Trophoblast cell (in vitro differentiated cells and primary cell): Measurements from ENCODE around the gene CCL2. TPM values are rescaled to one million over a fixed set of nuclear protein-coding genes. Genes with fewer than 3 reads are reported as not detected.
A peak's percentile ranks its signal among the peaks of the same experiment; 100 is the strongest.

Experiments used
- DNase-seq, 2 donors: peaks; one replicate each; pipeline ENCODE4 v3.0.0-alpha.2; 2016
- H2AFZ ChIP-seq: 2 replicates; pipeline ENCODE4 v1.6.1; 2013; ENCODE audit warnings: low read length, moderate library complexity, mild to moderate bottlenecking; ENCODE audit not compliant: insufficient read depth, poor library complexity
- H2AK5ac ChIP-seq: 2 replicates; pipeline ENCODE4 v1.6.1; 2013; ENCODE audit warnings: mild to moderate bottlenecking, low read length
- H2BK120ac ChIP-seq: 2 replicates; pipeline ENCODE4 v1.6.1; 2013; ENCODE audit warnings: low read length, mild to moderate bottlenecking, moderate library complexity; ENCODE audit not compliant: insufficient read depth, poor library complexity
- H2BK12ac ChIP-seq: 2 replicates; pipeline ENCODE4 v1.6.1; 2013; ENCODE audit warnings: mild to moderate bottlenecking, low read length, moderate library complexity
- H2BK5ac ChIP-seq: 2 replicates; pipeline ENCODE4 v1.6.1; 2013; ENCODE audit warnings: low read length, low read depth, moderate library complexity, mild to moderate bottlenecking; ENCODE audit not compliant: poor library complexity
- H3K14ac ChIP-seq: 2 replicates; pipeline ENCODE4 v1.6.1; 2013; ENCODE audit warnings: mild to moderate bottlenecking, low read length
- H3K18ac ChIP-seq: 2 replicates; pipeline ENCODE4 v1.6.1; 2013; ENCODE audit warnings: mild to moderate bottlenecking, low read length
- H3K23ac ChIP-seq: 2 replicates; pipeline ENCODE4 v1.6.1; 2013; ENCODE audit warnings: low read length
- H3K27ac ChIP-seq: 2 replicates; pipeline ENCODE4 v1.5.1; 2013; ENCODE audit warnings: low read depth, mild to moderate bottlenecking, inconsistent platforms, low read length, moderate library complexity
- H3K27me3 ChIP-seq: 2 replicates; pipeline ENCODE4 v1.6.1; 2013; ENCODE audit warnings: inconsistent platforms, mild to moderate bottlenecking, low read length, moderate library complexity; ENCODE audit not compliant: insufficient read depth
- H3K36me3 ChIP-seq, 2 experiments: 1 replicate in 1 of 2; 2 replicates in 1 of 2; pipeline ENCODE4 v1.6.1; 2013; ENCODE audit warnings: low read length in 2 of 2, mild to moderate bottlenecking in 2 of 2, moderate library complexity in 1 of 2; ENCODE audit not compliant: insufficient read depth in 2 of 2, control insufficient read depth in 1 of 2
- H3K4ac ChIP-seq: 2 replicates; pipeline ENCODE4 v1.6.1; 2013; ENCODE audit warnings: low read depth, mild to moderate bottlenecking, low read length, moderate library complexity
- H3K4me1 ChIP-seq, 2 experiments: 1 replicate in 1 of 2; 2 replicates in 1 of 2; pipeline ENCODE4 v1.6.1; 2013; ENCODE audit warnings: low read length in 2 of 2, mild to moderate bottlenecking in 2 of 2, moderate library complexity in 1 of 2; ENCODE audit not compliant: insufficient read depth in 2 of 2, control insufficient read depth in 1 of 2
- H3K4me2 ChIP-seq: 2 replicates; pipeline ENCODE4 v1.6.1; 2013; ENCODE audit warnings: inconsistent platforms, mild to moderate bottlenecking, low read length, moderate library complexity
- H3K4me3 ChIP-seq: 2 replicates; pipeline ENCODE4 v1.5.1; 2013; ENCODE audit warnings: mild to moderate bottlenecking, low read depth, low read length, inconsistent platforms
- H3K79me1 ChIP-seq: one replicate; pipeline ENCODE4 v1.6.1; 2013; ENCODE audit warnings: low read length
- H3K79me2 ChIP-seq: 2 replicates; pipeline ENCODE4 v1.6.1; 2013; ENCODE audit warnings: low read length, mild to moderate bottlenecking; ENCODE audit not compliant: control insufficient read depth, insufficient read depth, poor library complexity
- H3K9ac ChIP-seq: 2 replicates; pipeline ENCODE4 v1.6.1; 2013; ENCODE audit warnings: mild to moderate bottlenecking, low read length
- H3K9me3 ChIP-seq: 2 replicates; pipeline ENCODE4 v1.6.1; 2013; ENCODE audit warnings: low read depth, mild to moderate bottlenecking, control low read depth, inconsistent platforms, low read length; ENCODE audit not compliant: insufficient read depth
- H4K12ac ChIP-seq: 2 replicates; pipeline ENCODE4 v1.6.1; 2013; ENCODE audit warnings: low read depth, mild to moderate bottlenecking, low read length, moderate library complexity
- H4K8ac ChIP-seq: 2 replicates; pipeline ENCODE4 v1.6.1; 2013; ENCODE audit warnings: low read depth, mild to moderate bottlenecking, low read length, moderate library complexity
- H4K91ac ChIP-seq: one replicate; pipeline ENCODE4 v1.6.1; 2013; ENCODE audit warnings: low read depth, mild to moderate bottlenecking, low read length, moderate library complexity
- WGBS: extraction: QIAGEN DNeasy Blood & Tissue Kit; methylation state at CpG from one replicate; pipeline ENCODE4 v1.1.7; 2013; ENCODE audit warnings: missing lambda C conversion rate; ENCODE audit not compliant: insufficient read length, insufficient coverage; ENCODE audit errors: extremely low coverage; 5-methylcytosine and 5-hydroxymethylcytosine counted together
- polyA plus RNA-seq: library from polyadenylated mRNA; stranded (reverse); fragments of 200-250 nt; gene quantifications from 2 replicates; pipeline ENCODE4 v1.2.3, GENCODE V29; 2013

Gene CCL2
- polyA plus RNA-seq: 6.7 and 6.8 TPM in 2 replicates

- Histone ChIP-seq H3K9me3 (no peaks in the 10 kb centered on the region), H3K4me3 (no peak within 1 kb of the TSS), H2AK5ac (peak within 1 kb of the TSS; percentile 9), H2BK120ac (peak within 1 kb of the TSS; percentile 52), H4K12ac (no peak within 1 kb of the TSS), H3K4me2 (peak within 1 kb of the TSS; percentile 84), H3K18ac (no peak within 1 kb of the TSS), H4K91ac (peak within 1 kb of the TSS; percentile 45), H3K9ac (peak within 1 kb of the TSS; percentile 53), H3K27ac (peak within 1 kb of the TSS; percentile 63), H2AFZ (peak within 1 kb of the TSS; percentile 82), H3K27me3 (no peaks in the 10 kb centered on the region), H3K4ac (no peak within 1 kb of the TSS), H3K4me1 (peaks cover 17 to 25% of the 10 kb centered on the region in 2 experiments), H3K23ac (no peak within 1 kb of the TSS), H3K14ac (peak within 1 kb of the TSS; percentile 28), H4K8ac (peak within 1 kb of the TSS; percentile 88), H2BK5ac (peak within 1 kb of the TSS; percentile 65), H2BK12ac (peak within 1 kb of the TSS; percentile 18), H3K79me2 (no peaks in the 10 kb centered on the region), H3K79me1 (peaks cover 5% of the 10 kb centered on the region), H3K36me3 (no peaks in the 10 kb centered on the region)
- no CpG with 5 or more reads among the region's 11 CpGs for WGBS
- no peak for DNase-seq
Observed at GRCh38 chr17:34254651-34255380, at the start of gene CCL2. Gene CCL2, plus strand, starts transcription at chr17:34255285. Its CDS starts 65 bp downstream, at chr17:34255350.

- Histone ChIP-seq H3K23ac (no peak overlapping the region), H3K27ac (no peak overlapping the region), H4K91ac (no peak overlapping the region), H3K79me1 (no peaks in the 10 kb centered on the region), H2AK5ac (no peak overlapping the region), H3K4me1 (no peaks in the 10 kb centered on the region), H4K12ac (no peak overlapping the region), H3K14ac (no peak overlapping the region), H3K79me2 (no peaks in the 10 kb centered on the region), H4K8ac (no peak overlapping the region), H2BK5ac (no peak overlapping the region), H3K27me3 (no peaks in the 10 kb centered on the region), H3K4me3 (no peak overlapping the region), H3K9me3 (no peaks in the 10 kb centered on the region), H2BK12ac (no peak overlapping the region), H2AFZ (no peak overlapping the region), H3K9ac (no peak overlapping the region), H3K36me3 (no peaks in the 10 kb centered on the region), H2BK120ac (no peak overlapping the region), H3K4ac (no peak overlapping the region), H3K18ac (no peak overlapping the region), H3K4me2 (no peak overlapping the region)
- no peak for DNase-seq
- no CpG with 5 or more reads among the region's 1 CpG for WGBS
Observed at GRCh38 chr17:34205401-34205800, 49.7 kb upstream of the CCL2 start.

- H3K9me3 ChIP-seq: no peaks in the 10 kb centered on the region
- H3K4ac ChIP-seq: no peak overlapping the region
- H3K4me3 ChIP-seq: no peak overlapping the region
- no peaks in the 10 kb centered on the region for H3K4me1 ChIP-seq
- no peak overlapping the region for H3K4me2 ChIP-seq
- no CpG with 5 or more reads among the region's 3 CpGs for WGBS
- H3K36me3 ChIP-seq: no peaks in the 10 kb centered on the region
- no peak overlapping the region for H2AK5ac ChIP-seq
- H4K12ac ChIP-seq: no peak overlapping the region
- no peak overlapping the region for H3K27ac ChIP-seq
- no peak overlapping the region for H2BK12ac ChIP-seq
- no peak overlapping the region for H3K18ac ChIP-seq
- H2AFZ ChIP-seq: no peak overlapping the region
- H2BK120ac ChIP-seq: no peak overlapping the region
- no peak overlapping the region for H3K23ac ChIP-seq
- H3K79me2 ChIP-seq: no peaks in the 10 kb centered on the region
- H3K9ac ChIP-seq: no peak overlapping the region
- DNase-seq: peak; percentile 62 to 87
- no peak overlapping the region for H3K14ac ChIP-seq
- no peaks in the 10 kb centered on the region for H3K27me3 ChIP-seq
- H3K79me1 ChIP-seq: no peaks in the 10 kb centered on the region
- H2BK5ac ChIP-seq: no peak overlapping the region
- no peak overlapping the region for H4K8ac ChIP-seq
- no peak overlapping the region for H4K91ac ChIP-seq
Observed at GRCh38 chr17:34206569-34206968, 48.5 kb upstream of the CCL2 start.

- Histone ChIP-seq H3K9ac (no peak overlapping the region), H3K18ac (no peak overlapping the region), H2BK120ac (no peak overlapping the region), H2AK5ac (no peak overlapping the region), H3K4ac (no peak overlapping the region), H2BK12ac (no peak overlapping the region), H4K12ac (no peak overlapping the region), H4K91ac (no peak overlapping the region), H3K36me3 (no peaks in the 10 kb centered on the region), H3K27ac (no peak overlapping the region), H2BK5ac (no peak overlapping the region), H3K4me2 (no peak overlapping the region), H3K79me1 (no peaks in the 10 kb centered on the region), H3K27me3 (no peaks in the 10 kb centered on the region), H3K4me3 (no peak overlapping the region), H2AFZ (no peak overlapping the region), H4K8ac (no peak overlapping the region), H3K79me2 (no peaks in the 10 kb centered on the region), H3K14ac (no peak overlapping the region), H3K23ac (no peak overlapping the region), H3K4me1 (no peaks in the 10 kb centered on the region), H3K9me3 (no peaks in the 10 kb centered on the region)
- WGBS: no CpG with 5 or more reads among the region's 2 CpGs
- no peak for DNase-seq
Observed at GRCh38 chr17:34207572-34207971, 47.5 kb upstream of the CCL2 start.
